ENCODE data around the gene BEND7. TPM values are rescaled to one million over a fixed set of nuclear protein-coding genes. Genes with fewer than 3 reads are reported as not detected.

Gene BEND7
- total and polyA plus RNA-seq, 2 of the 4 experiments (the other 2 are of a cell fraction) = 2.3 to 3.5 TPM

- WGBS, 2 experiments (ENCODE audit: extremely low coverage in 2 of 2, insufficient read length in 1 of 2) = no CpG with 5 or more reads among the region's 15 CpGs
- POLR2A ChIA-PET (ENCODE audit: unreplicated experiment) = no interaction called here
- CTCF ChIA-PET = no interaction called here
Measured at GRCh38 chr10:13400196-13400965, 128.4 kb downstream of the BEND7 start.

More at GRCh38 chr10:13400196-13400965, 128.4 kb downstream of the BEND7 start:
- ATAC-seq (ENCODE audit: low read depth) (no peak), DNase-seq (no peak)
- no peak overlapping the region for H2AK9ac ChIP-seq (replicated peaks; ENCODE audit: low read depth, low read length, poor library complexity)
- no peak overlapping the region for H4K5ac ChIP-seq (ENCODE audit: low read depth, low read length)
- no peak overlapping the region for H2AK5ac ChIP-seq (ENCODE audit: low read depth, low read length)
- no peak overlapping the region for H2AFZ ChIP-seq (replicated peaks; ENCODE audit: low read length, poor library complexity)
- H3K9me1 ChIP-seq (ENCODE audit: insufficient read depth, low read length) = no peaks in the 10 kb centered on the region
- TF ChIP-seq CHD1 (IDR thresholded peaks at IDR 0.05; ENCODE audit: low read depth, low read length) (no peak), POLR2A (IDR thresholded peaks at IDR 0.05; ENCODE audit: low read depth, low read length) (no peak), MXI1 (IDR thresholded peaks at IDR 0.05; ENCODE audit: borderline replicate concordance, low read depth, low read length) (no peak), CEBPB (IDR thresholded peaks at IDR 0.05; ENCODE audit: low read depth, low read length) (no peak), NFE2L2 (IDR thresholded peaks at IDR 0.05; ENCODE audit: low read depth, low read length) (no peak), SMC3 (IDR thresholded peaks at IDR 0.05; ENCODE audit: low read depth, low read length) (no peak), USF2 (IDR thresholded peaks at IDR 0.05; ENCODE audit: low read depth, low read length) (no peak), MAZ (IDR thresholded peaks at IDR 0.05; ENCODE audit: borderline replicate concordance, low read depth, low read length) (no peak), BHLHE40 (IDR thresholded peaks at IDR 0.05; ENCODE audit: low read depth, low read length) (no peak), ELK1 (IDR thresholded peaks at IDR 0.05; ENCODE audit: borderline replicate concordance, low read depth, low read length) (no peak), RCOR1 (IDR thresholded peaks at IDR 0.05; ENCODE audit: insufficient replicate concordance, low read length) (no peak), RAD21 (IDR thresholded peaks at IDR 0.05; ENCODE audit: low read length) (no peak), RFX5 (IDR thresholded peaks at IDR 0.05; ENCODE audit: low read depth, low read length) (no peak), MAFK (IDR thresholded peaks at IDR 0.05; ENCODE audit: low read depth, low read length) (no peak), FOS (IDR thresholded peaks at IDR 0.05; ENCODE audit: low read depth, low read length) (no peak), CTCF (conservative IDR thresholded peaks at IDR 0.05; ENCODE audit: low read depth, low read length) (no peak)
- no TSS peak for BruUV-seq (replicated peaks)
- H3K9ac ChIP-seq (ENCODE audit: low read depth, low read length) = no peak overlapping the region
- no peak overlapping the region for H2BK15ac ChIP-seq (ENCODE audit: low read depth, low read length)
- H3K23ac ChIP-seq (ENCODE audit: low read depth, low read length) = no peak overlapping the region
- H2BK120ac ChIP-seq (ENCODE audit: low read depth, low read length) = no peak overlapping the region
- no peak overlapping the region for H3K4me3 ChIP-seq (ENCODE audit: insufficient read depth, low read depth, low read length)
- no peak overlapping the region for H4K8ac ChIP-seq (ENCODE audit: low read depth in 2 of 2, low read length in 2 of 2)
- dilution Hi-C loops (cut with HindIII; ENCODE audit: low sequenced_read_pairs, unreplicated experiment) (no loop called here), intact Hi-C loops (cut with micrococcal nuclease) (no loop called here), in situ Hi-C loops (cut with MboI; ENCODE audit: low sequenced_read_pairs) (no loop called here)
- H4K91ac ChIP-seq (ENCODE audit: insufficient read depth, low read depth, low read length) = no peak overlapping the region
- H3K56ac ChIP-seq (ENCODE audit: extremely low read depth, insufficient read depth, low read length) = no peak overlapping the region
- no peaks in the 10 kb centered on the region for H3K4me1 ChIP-seq (ENCODE audit: control insufficient read depth, insufficient read depth, low read length)
- H3K27ac ChIP-seq (ENCODE audit: insufficient read depth, low read length) = no peak overlapping the region
- no peak overlapping the region for H3K18ac ChIP-seq (ENCODE audit: low read depth, low read length)
- 0 out of 2 replicates have a peak, but pooled peaks cover 2% of the 10 kb centered on the region for H3K9me3 ChIP-seq (ENCODE audit: control insufficient read depth, insufficient read depth, low read length)
- H3K79me1 ChIP-seq (ENCODE audit: low read depth in 1 of 2, low read length in 2 of 2) = no peaks in the 10 kb centered on the region
- no peak overlapping the region for H3K14ac ChIP-seq (replicated peaks; ENCODE audit: low read depth, low read length)
- H2BK20ac ChIP-seq (ENCODE audit: low read depth, low read length) = no peak overlapping the region
- H3K36me3 ChIP-seq (ENCODE audit: control insufficient read depth, insufficient read depth, low read length) = no peaks in the 10 kb centered on the region
- H4K20me1 ChIP-seq (ENCODE audit: insufficient read depth, low read length) = no peaks in the 10 kb centered on the region
- H3K27me3 ChIP-seq (ENCODE audit: control insufficient read depth, insufficient read depth, low read length) = peaks cover 9% of the 10 kb centered on the region; the same call in 1 of the 2 replicates
- no peak overlapping the region for H2BK5ac ChIP-seq (ENCODE audit: low read depth, low read length, poor library complexity, severe bottlenecking)
- H3K4me2 ChIP-seq (ENCODE audit: low read depth, low read length) = no peak overlapping the region
- no peak overlapping the region for H3K4ac ChIP-seq (ENCODE audit: low read depth, low read length)

Data from IMR-90 (cell line).